Measurements from ENCODE around the gene CCDC34.

- TF ChIP-seq CTCF (IDR thresholded peaks at IDR 0.05) (no peak), POLR2A (IDR thresholded peaks at IDR 0.05) (no peak)
Measured at GRCh38 chr11:27290261-27291050, 72.6 kb downstream of the CCDC34 start.
